Hypothalamus (tissue), 51 donors: ENCODE data around the gene IL17RC.
"Not testable (repeated sequence)": the region's sequence is repeated elsewhere in the genome, so short reads cannot be mapped to it uniquely, and the experiment has no call there.

Experiments used
- DNase-seq, 51 donors: peaks; one replicate each; lab custom pipeline; 2025; lab: John Stamatoyannopoulos, UW

IL17RC gene

GRCh38 chr3:9893739-9894138 is 23.2 kb upstream of the IL17RC start:
- no peak for DNase-seq

GRCh38 chr3:9895715-9896114 is 21.2 kb upstream of the IL17RC start:
- DNase-seq, result not testable (repeated sequence)

- DNase-seq, result not testable (repeated sequence)
Observed at GRCh38 chr3:9896755-9897407, 20.0 kb upstream of the IL17RC start.

GRCh38 chr3:9897408-9898372 is 19.2 kb upstream of the IL17RC start:
- no peak for DNase-seq

GRCh38 chr3:9898467-9899241 is 18.2 kb upstream of the IL17RC start:
- no peak for DNase-seq

- DNase-seq, result no peak
Observed at GRCh38 chr3:9899289-9899791, 17.6 kb upstream of the IL17RC start.

GRCh38 chr3:9900965-9901415 is 15.9 kb upstream of the IL17RC start:
- not testable (repeated sequence) for DNase-seq

- DNase-seq, result no peak
Observed at GRCh38 chr3:9901967-9902366, 14.9 kb upstream of the IL17RC start.

GRCh38 chr3:9902372-9903237 is 14.3 kb upstream of the IL17RC start, which contains the start of gene IL17RE:
Gene IL17RE, plus strand, starts transcription at chr3:9902848. Its CDS starts 85 bp downstream, at chr3:9902933.
- peak in 1 of 51 donors; percentile 11 for DNase-seq

GRCh38 chr3:9903238-9903624 is 13.7 kb upstream of the IL17RC start:
- DNase-seq, result peak in 1 of 51 donors; percentile 29

GRCh38 chr3:9903904-9904303 is 13.0 kb upstream of the IL17RC start:
- no peak for DNase-seq

GRCh38 chr3:9906480-9906879 is 10.4 kb upstream of the IL17RC start:
- no peak for DNase-seq

- no peak for DNase-seq
Observed at GRCh38 chr3:9908286-9908685, 8.6 kb upstream of the IL17RC start.

GRCh38 chr3:9909221-9910013 is 7.5 kb upstream of the IL17RC start:
- no peak for DNase-seq

GRCh38 chr3:9911863-9912262 is 5.0 kb upstream of the IL17RC start:
- no peak for DNase-seq

GRCh38 chr3:9912294-9912935 is 4.5 kb upstream of the IL17RC start:
- no peak for DNase-seq

GRCh38 chr3:9913601-9914000 is 3.3 kb upstream of the IL17RC start:
- DNase-seq, result no peak

- DNase-seq, result no peak
Observed at GRCh38 chr3:9914011-9914410, 2.9 kb upstream of the IL17RC start.
